ACC112 (cell line): ENCODE results near the gene UNC80.

ENCODE experiments used
- H2AFZ ChIP-seq: fragments of 200-600 bp; sonication (generic); one replicate; pipeline ENCODE4 v1.6.0; 2017; ENCODE audit warnings: antibody characterized with exemption, low read length; ENCODE audit not compliant: unreplicated experiment
- H3K27ac ChIP-seq: fragments of 200-600 bp; sonication (generic); 2 replicates; pipeline ENCODE4 v1.5.1; 2014; ENCODE audit warnings: low read depth, mild to moderate bottlenecking, antibody characterized with exemption, low read length, moderate library complexity
- H3K27me3 ChIP-seq: fragments of 200-600 bp; sonication (generic); 2 replicates; pipeline ENCODE4 v1.6.1; 2014; ENCODE audit warnings: mild to moderate bottlenecking, antibody characterized with exemption, low read length, moderate library complexity, mixed read lengths; ENCODE audit not compliant: insufficient read depth
- H3K36me3 ChIP-seq: fragments of 200-600 bp; sonication (generic); 2 replicates; pipeline ENCODE4 v1.6.1; 2016; ENCODE audit warnings: mild to moderate bottlenecking, antibody characterized with exemption, low read length, moderate library complexity, mixed read lengths; ENCODE audit not compliant: insufficient read depth
- H3K4me1 ChIP-seq: fragments of 200-600 bp; sonication (generic); one replicate; pipeline ENCODE4 v1.6.1; 2016; ENCODE audit warnings: low read length, mixed read lengths; ENCODE audit not compliant: insufficient read depth, unreplicated experiment, control insufficient read depth
- H3K4me3 ChIP-seq: fragments of 200-600 bp; sonication (generic); 2 replicates; pipeline ENCODE4 v1.5.1; 2014; ENCODE audit warnings: mild to moderate bottlenecking, low read depth, low read length
- H3K79me2 ChIP-seq: fragments of 200-600 bp; sonication (generic); one replicate; pipeline ENCODE4 v1.6.0; 2016; ENCODE audit warnings: low read length; ENCODE audit not compliant: control insufficient read depth, unreplicated experiment, insufficient read depth

Gene UNC80

DNA sequence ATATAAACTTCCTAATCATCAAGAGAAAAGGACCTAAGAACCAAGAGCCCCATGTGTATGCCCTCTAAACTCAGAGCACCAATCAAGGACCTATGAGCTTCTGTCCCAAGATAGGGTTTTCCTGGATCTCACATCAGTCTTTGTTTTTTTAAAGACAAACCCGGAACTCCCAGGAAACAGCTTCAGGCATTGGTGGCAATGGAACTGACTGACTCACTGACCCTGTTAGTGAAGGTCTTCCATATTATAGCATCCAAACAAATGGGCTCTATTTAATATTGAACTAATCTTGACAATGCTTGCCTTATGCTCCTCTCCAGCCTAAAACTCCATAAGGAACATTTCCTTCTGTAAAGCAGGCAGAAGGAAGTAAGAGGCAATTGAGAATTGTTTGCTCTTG lies 167.3 kb downstream of the UNC80 start:
- Histone ChIP-seq H3K4me3 (no peak overlapping the region), H3K27me3 (no peaks in the 10 kb centered on the region), H3K79me2 (no peaks in the 10 kb centered on the region), H3K27ac (no peak overlapping the region), H2AFZ (no peak overlapping the region), H3K36me3 (no peaks in the 10 kb centered on the region), H3K4me1 (peaks cover 7% of the 10 kb centered on the region)

DNA sequence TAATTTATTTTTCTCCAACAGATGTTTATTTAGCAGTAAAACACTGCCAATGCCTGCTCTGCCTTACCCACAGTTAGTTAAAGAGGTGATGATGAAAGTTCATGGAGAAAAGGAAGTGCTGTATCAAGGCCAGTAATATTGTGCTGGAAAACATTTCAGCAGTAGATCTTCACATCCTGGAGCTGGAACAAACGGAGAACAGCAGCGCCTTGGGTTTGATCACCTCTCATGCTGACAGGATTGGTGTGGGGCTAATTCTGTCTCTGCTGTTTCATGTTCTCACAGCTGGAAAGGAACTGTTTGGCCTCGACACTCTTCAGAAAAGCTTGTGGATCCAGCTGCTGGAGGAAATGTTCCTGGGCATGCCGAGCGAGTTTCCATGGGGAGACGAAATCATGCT lies 169.3 kb downstream of the UNC80 start:
- no peak overlapping the region for H3K4me3 ChIP-seq
- no peaks in the 10 kb centered on the region for H3K79me2 ChIP-seq
- no peaks in the 10 kb centered on the region for H3K4me1 ChIP-seq
- no peaks in the 10 kb centered on the region for H3K36me3 ChIP-seq
- no peak overlapping the region for H2AFZ ChIP-seq
- H3K27ac ChIP-seq = no peak overlapping the region
- H3K27me3 ChIP-seq = no peaks in the 10 kb centered on the region

DNA sequence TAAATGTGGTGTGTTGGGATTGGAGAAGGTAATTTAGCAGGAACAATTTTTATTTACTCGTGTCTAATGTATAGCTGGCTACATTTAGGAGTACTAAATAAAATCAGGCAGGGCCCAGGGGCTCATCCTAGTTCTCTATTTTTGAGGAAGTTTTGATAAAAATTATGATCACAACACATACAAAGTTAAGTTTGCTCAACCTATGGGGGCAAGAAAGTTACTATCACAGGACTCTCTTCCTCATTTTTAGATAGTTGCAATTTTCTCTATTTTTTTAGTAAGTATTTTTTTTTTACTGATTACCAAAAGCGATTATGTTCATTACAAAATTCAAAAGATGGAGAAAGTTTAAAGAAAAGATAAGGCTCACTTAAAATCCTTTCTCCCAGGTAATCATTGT lies 170.8 kb downstream of the UNC80 start:
- Histone ChIP-seq H2AFZ (no peak overlapping the region), H3K27me3 (no peaks in the 10 kb centered on the region), H3K4me3 (no peak overlapping the region), H3K79me2 (no peaks in the 10 kb centered on the region), H3K4me1 (no peaks in the 10 kb centered on the region), H3K36me3 (no peaks in the 10 kb centered on the region), H3K27ac (no peak overlapping the region)

DNA sequence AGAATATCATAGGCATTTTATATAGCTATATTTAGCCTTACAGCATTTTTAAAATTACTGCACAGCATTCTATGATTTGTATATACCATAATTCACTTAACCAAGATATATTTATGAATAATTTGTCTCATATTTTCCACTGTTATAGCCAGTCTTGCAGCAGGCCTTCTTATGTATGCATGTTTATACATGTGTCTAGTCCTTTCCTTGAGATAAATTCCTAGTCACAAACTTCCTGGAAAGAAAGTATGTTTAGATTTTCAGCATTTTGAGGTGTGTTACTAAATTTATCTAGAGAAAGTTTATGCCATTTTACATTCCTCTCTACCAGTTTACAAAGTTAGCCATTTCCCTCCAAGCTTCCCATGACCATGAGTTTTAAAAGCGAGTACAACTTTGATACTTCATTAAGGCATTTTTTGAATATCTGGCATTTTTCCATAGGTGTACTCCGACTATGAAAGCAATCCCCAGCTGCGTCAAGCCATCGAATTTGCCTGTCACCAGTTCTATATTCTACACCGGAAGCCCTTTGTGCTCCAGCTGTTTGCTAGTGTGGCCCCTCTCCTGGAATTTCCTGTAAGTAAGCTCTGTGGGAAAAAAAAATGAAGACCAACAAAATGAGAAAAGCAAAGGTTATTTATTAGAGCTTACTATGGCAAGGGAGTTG lies 171.4 kb downstream of the UNC80 start:
- Histone ChIP-seq H3K4me1 (no peaks in the 10 kb centered on the region), H3K79me2 (no peaks in the 10 kb centered on the region), H2AFZ (no peak overlapping the region), H3K27ac (no peak overlapping the region), H3K4me3 (no peak overlapping the region), H3K36me3 (no peaks in the 10 kb centered on the region), H3K27me3 (no peaks in the 10 kb centered on the region)

DNA sequence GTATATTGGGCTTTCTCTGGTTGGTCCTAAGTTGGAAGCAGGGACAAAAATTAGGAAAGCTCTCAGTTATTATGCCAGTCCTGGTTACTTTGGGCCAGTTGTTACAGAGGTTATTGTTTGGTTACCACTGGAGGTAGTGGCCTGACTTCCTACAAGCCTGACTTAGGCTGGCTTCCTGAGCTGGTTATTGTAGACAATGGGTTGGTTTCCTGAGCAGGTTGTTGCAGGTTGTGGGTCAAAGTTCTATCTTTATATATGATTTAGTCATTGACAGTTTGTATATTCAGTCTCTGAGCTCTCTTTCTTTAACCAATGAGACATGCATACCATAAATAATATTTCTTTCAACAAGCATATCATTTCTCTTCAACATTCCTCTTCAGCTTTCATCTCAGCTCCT lies 172.1 kb downstream of the UNC80 start:
- Histone ChIP-seq H3K27me3 (no peaks in the 10 kb centered on the region), H3K79me2 (no peaks in the 10 kb centered on the region), H3K27ac (no peak overlapping the region), H2AFZ (no peak overlapping the region), H3K4me1 (no peaks in the 10 kb centered on the region), H3K36me3 (no peaks in the 10 kb centered on the region), H3K4me3 (no peak overlapping the region)

DNA sequence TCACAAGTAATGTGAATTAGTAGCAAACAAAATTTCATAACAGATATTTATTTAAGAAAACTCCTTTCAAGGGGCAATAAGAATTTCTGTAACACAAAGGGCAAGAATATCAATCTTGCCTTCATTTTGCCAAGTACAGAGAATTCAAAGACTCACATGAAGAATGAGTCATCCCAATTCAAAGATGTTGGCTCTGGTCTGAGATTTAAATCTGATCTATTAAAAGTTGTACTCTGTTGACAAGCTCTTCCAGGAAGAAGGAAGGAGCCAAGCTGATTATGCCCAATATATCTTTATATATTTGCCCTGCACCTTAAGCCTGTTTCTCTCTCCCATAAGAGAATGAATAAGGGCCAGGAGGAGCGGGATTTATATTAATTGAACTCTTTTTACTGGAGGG lies 174.9 kb downstream of the UNC80 start:
- H3K4me1 ChIP-seq = no peaks in the 10 kb centered on the region
- no peaks in the 10 kb centered on the region for H3K79me2 ChIP-seq
- no peak overlapping the region for H3K27ac ChIP-seq
- H2AFZ ChIP-seq = peak overlapping the region; percentile 52
- H3K4me3 ChIP-seq = no peak overlapping the region
- H3K36me3 ChIP-seq = no peaks in the 10 kb centered on the region
- no peaks in the 10 kb centered on the region; the same call in 1 of the 2 replicates for H3K27me3 ChIP-seq

DNA sequence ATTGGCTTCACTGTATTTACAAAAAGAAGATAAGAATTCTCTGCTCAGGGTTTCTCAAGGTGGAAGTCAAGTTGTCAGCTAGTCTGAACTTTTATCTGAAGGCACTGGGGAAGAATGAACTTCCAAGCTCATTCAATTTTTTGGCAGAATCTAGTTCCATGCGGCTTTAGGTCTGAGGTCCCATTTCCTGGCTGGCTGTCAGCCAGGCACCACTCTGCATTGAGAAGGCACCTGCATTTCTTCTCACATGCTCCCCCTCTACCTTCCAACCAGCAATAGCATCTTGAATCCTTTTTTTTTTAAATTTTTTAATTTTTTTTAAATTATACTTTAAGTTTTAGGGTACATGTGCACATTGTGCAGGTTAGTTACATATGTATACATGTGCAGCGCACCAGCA lies 184.6 kb downstream of the UNC80 start:
- Histone ChIP-seq H3K36me3 (no peaks in the 10 kb centered on the region), H2AFZ (no peak overlapping the region), H3K4me3 (no peak overlapping the region), H3K4me1 (no peaks in the 10 kb centered on the region), H3K27me3 (peaks cover 19% of the 10 kb centered on the region; the same call in 1 of the 2 replicates), H3K27ac (no peak overlapping the region), H3K79me2 (no peaks in the 10 kb centered on the region)

DNA sequence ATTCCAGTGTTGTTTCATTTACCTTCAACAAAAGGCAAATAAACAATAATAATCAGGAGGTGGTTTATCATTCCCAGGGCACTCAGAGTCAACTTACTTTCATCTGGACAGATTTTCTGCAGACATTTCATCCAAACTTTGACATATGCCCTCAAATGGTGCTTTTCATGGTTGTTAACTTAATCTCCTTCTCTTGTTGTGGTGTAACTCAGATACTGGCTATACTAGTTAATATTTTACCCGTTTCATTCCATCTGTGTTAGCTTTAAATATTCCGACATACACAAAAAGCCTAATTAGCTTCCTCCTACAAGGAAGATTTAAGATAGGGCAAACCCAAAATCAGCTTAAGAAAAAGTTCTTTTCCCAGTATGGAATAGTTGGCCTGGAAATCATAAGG lies 186.4 kb downstream of the UNC80 start:
- H3K4me3 ChIP-seq = no peak overlapping the region
- H3K36me3 ChIP-seq = no peaks in the 10 kb centered on the region
- H3K4me1 ChIP-seq = no peaks in the 10 kb centered on the region
- H3K27me3 ChIP-seq = peaks cover 5% of the 10 kb centered on the region; the same call in 1 of the 2 replicates
- H2AFZ ChIP-seq = no peak overlapping the region
- H3K27ac ChIP-seq = no peak overlapping the region
- H3K79me2 ChIP-seq = no peaks in the 10 kb centered on the region

DNA sequence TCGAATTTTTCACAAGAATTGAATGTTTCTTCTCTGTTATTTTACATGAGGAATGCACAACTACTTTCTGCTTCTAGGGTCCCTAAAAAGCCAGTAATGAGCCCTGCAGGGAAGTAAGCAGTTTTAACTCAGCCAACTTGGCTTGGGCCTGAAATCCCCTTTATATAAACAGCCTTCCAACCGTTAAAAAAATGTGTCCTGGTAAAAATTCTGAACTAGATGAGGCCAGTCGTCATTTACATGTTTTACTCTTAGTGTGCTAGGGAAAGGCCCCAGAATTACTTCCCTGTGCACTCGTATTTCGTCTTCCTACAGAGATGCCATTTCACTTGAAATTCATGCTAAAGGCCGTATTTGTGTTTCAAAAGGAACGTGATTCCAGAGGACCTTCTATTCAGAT lies 188.4 kb downstream of the UNC80 start:
- Histone ChIP-seq H3K27ac (no peak overlapping the region), H3K36me3 (no peaks in the 10 kb centered on the region), H3K4me1 (no peaks in the 10 kb centered on the region), H3K27me3 (peaks cover 5% of the 10 kb centered on the region; the same call in 1 of the 2 replicates), H3K79me2 (no peaks in the 10 kb centered on the region), H3K4me3 (no peak overlapping the region), H2AFZ (peak overlapping the region; percentile 65)

DNA sequence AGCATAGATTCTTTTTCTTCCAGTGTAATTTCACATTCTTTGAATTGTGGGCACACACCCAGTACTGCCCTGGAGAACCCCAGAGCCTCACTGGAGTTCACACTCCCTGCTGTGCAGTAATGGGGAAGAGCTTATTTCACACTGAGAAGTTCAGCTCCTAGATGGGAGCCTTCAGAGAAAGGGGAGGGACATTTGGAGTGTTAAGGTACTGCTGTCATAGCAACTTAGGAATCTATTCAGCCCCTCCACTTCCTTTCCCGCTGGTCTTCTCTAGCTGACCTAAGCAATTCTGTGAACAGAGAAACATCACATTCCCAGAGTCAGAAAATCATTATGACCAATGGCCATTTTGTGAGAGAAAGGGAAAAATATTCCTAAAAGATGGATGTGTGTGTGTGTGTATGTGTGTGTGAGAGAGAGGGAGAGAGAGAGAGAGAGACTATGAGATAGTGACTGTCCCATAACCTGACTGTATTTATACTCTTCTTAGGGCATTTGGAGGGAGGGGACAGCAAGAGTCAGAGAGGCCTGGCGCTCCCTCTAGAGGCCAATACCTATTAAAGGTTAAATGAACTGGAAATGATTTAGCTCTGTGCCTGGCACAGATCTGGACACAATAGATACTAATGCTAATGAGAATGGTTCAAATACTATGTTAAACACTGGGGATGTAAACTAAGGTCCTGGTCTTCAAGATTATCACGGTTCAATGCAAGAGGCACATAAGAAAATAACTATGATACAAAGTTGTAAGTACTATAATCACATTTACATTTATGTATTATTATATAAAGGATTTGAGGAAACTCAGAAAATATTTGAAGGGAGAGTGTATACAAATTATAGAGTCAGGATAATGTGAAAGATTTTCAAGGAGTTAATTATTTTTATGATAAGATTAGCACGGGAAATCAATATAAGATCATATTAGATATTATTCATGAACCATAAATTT lies 189.3 kb downstream of the UNC80 start:
- H3K4me1 ChIP-seq = no peaks in the 10 kb centered on the region
- peaks cover 5% of the 10 kb centered on the region; the same call in 1 of the 2 replicates for H3K27me3 ChIP-seq
- no peak overlapping the region for H3K4me3 ChIP-seq
- H3K27ac ChIP-seq = no peak overlapping the region
- H2AFZ ChIP-seq = peak overlapping the region; percentile 65
- H3K36me3 ChIP-seq = no peaks in the 10 kb centered on the region
- no peaks in the 10 kb centered on the region for H3K79me2 ChIP-seq

DNA sequence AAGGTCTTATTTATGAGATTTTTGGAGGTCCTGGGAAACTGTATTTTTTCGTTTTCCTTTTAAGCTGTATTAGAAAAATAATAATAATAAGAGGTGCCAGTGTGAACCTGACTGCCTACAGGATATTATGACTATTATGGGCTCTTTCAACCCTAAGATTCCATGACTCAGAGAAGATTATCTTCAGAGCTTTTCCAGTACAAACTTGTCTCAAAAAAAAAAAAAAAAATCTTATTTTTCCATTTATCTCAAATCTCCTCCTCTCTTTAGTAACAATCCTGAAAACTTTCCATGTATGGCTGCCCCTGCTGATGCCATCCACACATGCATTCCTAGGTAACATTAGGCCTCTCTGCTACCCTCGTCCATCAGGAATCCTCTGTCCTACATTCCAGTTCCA lies 194.1 kb downstream of the UNC80 start:
- Histone ChIP-seq H3K36me3 (no peaks in the 10 kb centered on the region), H3K27ac (no peak overlapping the region), H2AFZ (no peak overlapping the region), H3K27me3 (no peaks in the 10 kb centered on the region), H3K79me2 (no peaks in the 10 kb centered on the region), H3K4me1 (no peaks in the 10 kb centered on the region), H3K4me3 (no peak overlapping the region)
